ENCODE results near the gene RBM8A.
"Not testable (repeated sequence)": the region's sequence is repeated elsewhere in the genome, so short reads cannot be mapped to it uniquely, and the experiment has no call there.

The RBM8A gene

GRCh38 chr1:145956361-145956760 lies 29.1 kb upstream of the RBM8A start:
- no peak for DNase-seq

GRCh38 chr1:145955436-145955835 lies 28.2 kb upstream of the RBM8A start:
- no peak for DNase-seq

- DNase-seq, result no peak
Measured at GRCh38 chr1:145953861-145954260, 26.6 kb upstream of the RBM8A start.

DNA sequence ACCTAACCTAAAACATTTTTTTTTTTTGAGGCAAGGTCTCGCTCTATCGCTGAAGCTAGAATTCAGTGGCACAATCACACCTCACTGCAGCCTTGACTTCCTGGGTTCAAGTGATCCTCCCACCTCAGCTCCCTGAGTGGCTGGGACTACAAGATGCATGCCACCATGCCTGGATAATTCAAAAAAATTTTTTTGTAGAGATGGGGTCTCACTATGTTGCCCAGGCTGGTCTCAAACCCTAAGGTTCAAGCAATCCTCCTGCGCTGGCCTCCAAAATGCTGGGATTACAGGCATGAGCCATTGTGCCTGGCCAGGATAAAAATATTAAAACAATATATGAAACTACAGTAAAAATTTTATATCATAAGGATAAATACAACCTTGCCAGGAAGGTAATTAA lies 25.6 kb upstream of the RBM8A start:
- DNase-seq, result no peak

- no peak for DNase-seq
Measured at GRCh38 chr1:145951526-145951925, 24.2 kb upstream of the RBM8A start.

DNA sequence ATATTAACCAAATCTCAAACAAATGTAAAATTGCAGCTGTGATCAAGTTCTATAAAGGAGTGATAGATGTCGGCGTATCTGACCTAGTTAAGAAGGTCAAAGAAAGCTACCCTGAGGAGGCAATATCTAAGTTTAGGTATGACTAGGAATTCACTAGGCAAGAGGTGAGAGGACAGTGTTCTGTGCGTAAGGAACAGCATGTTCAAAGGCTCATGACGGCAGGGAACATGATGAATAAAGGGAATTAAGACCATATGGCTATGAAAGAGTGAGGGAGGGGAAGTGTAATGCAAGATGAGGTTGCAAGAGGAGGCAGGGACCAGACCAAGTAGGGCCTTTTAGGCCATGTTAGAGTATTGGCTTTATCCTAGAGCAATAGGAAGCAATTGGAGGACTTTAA lies 21.9 kb upstream of the RBM8A start:
- no peak for DNase-seq

GRCh38 chr1:145947551-145947950 lies 20.3 kb upstream of the RBM8A start:
- DNase-seq, result no peak

GRCh38 chr1:145946477-145946986 lies 19.2 kb upstream of the RBM8A start:
- DNase-seq, result no peak

DNA sequence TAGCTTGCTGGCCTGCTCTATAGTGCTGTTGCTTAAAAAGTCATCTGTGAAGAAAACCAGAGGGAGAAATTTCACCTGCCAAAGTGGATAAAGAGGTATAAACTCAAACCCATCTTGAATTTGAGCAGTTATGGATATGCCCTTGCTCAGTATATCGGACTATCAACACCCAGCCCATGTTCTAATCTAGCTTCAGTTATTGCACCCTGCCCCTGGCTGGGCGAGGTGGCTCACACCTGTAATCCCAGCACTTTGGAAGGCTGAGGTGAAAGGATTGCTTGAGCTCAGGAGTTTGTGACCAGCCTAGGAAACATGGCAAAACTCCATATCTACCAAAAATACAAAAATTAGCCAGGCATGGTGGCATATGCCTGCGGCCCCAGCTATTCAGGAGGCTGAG lies 17.2 kb upstream of the RBM8A start:
- DNase-seq, result no peak

DNA sequence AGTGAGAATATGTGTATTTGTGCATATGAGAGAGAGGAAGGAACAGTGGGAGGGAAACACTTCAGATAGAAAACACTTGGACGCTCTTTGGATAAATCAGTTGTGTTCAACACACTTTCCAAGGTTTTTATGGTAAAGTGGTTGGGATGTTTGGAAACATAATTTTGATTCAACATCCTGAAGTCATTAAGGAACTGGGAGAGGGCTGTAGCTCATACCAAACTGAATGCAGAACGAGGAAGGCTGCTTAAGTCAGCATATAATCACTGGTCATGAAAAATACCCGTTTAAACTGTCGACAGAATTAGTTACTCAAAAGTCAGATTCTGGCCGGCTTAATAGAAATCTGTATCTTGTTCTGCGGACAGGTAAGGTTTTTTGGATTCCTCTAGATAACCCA lies 15.6 kb upstream of the RBM8A start:
- no peak for DNase-seq

- no peak for DNase-seq
Measured at GRCh38 chr1:145942405-145942804, 15.1 kb upstream of the RBM8A start.

DNA sequence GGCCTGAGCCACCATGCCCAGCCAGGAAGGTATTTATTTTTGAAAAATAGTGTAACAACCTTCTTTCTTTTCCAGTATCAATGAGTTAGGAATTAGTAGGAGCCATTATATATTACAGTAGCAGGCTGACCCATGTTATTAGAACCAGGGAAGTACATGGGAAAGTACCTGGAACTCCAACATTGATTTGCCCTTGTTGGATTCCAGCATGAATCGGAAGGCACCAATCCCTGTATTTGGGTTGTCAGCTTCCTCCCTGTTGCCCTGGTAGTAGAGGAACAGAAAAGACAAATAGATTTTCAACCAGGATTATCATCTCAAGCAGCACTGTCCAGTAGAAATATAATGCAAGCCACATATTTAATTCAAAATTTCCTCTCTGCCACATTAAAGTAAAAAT lies 10.2 kb upstream of the RBM8A start:
- no peak for DNase-seq

- no peak for DNase-seq
Measured at GRCh38 chr1:145936247-145936646, 9.0 kb upstream of the RBM8A start.

- no peak for DNase-seq
Measured at GRCh38 chr1:145935708-145936107, 8.4 kb upstream of the RBM8A start.

- DNase-seq, result peak; percentile 37 to 47
Measured at GRCh38 chr1:145932522-145933009, 5.3 kb upstream of the RBM8A start.

GRCh38 chr1:145927916-145928643 lies 796 bp upstream of the RBM8A start:
- no peak for DNase-seq

- DNase-seq, result no peak
Measured at GRCh38 chr1:145926686-145927062, 610 bp downstream of the RBM8A start.

DNA sequence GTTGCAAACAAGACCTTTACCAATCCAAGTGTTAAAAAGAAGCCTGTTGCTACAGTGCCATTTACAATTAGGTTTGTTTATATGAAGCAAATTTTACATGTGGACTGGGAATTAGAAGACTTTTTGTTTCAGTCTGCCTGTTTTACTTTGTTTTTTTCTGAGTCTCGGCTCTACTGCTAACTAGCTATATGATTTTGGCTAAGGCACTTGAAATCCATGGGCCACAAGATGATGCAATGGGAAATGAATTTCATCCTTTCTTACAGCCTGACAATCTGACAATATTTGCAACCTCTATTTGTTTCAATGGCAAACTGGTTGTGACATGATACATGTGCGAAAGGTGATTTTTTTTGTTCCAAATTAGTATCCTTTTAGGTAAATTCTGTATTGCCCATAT lies 5.0 kb downstream of the RBM8A start:
- no peak for DNase-seq

DNA sequence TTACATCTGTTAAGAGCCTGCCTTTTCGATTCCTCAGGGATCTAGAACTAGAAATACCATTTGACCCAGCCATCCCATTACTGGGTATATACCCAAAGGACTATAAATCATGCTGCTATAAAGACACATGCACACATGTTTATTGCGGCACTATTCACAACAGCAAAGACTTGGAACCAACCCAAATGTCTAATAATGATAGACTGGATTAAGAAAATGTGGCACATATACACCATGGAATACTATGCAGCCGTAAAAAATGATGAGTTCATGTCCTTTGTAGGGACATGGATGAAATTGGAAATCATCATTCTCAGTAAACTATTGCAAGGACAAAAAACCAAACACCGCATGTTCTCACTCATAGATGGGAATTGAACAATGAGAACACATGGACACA lies 7.0 kb downstream of the RBM8A start:
- not testable (repeated sequence) for DNase-seq

- peak; percentile 14 to 17 for DNase-seq
Measured at GRCh38 chr1:145918992-145919939, 8.0 kb downstream of the RBM8A start.

- peak; percentile 93 to 94 for DNase-seq
Measured at GRCh38 chr1:145918144-145918991, 8.9 kb downstream of the RBM8A start, which contains the start of gene PEX11B. PEX11B (minus strand) TSS chr1:145918717; CDS start chr1:145918688, 29 bp downstream.

GRCh38 chr1:145917595-145917994 lies 9.7 kb downstream of the RBM8A start:
- no peak for DNase-seq

DNA sequence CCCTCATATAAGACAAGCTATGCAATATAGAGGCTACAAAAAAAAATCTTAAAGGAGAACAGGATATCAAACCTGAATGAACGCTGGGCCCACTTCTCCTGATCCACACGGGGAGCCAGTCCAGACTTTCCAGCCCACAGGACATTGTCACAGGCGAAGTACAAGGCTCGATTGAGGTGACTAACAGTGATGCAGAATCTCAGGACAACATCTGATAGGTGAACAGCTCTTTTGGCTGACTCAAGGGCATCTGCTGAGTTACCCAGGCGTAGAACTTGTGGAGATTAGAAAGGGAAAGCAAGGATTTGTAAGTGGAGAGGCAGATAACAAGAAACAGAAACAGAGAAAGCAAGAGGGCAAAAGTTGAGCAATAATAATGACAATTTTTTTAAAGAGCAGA lies 10.5 kb downstream of the RBM8A start:
- DNase-seq, result no peak
